ENCODE data around the gene KREMEN1.
"Not testable (repeated sequence)": the region's sequence is repeated elsewhere in the genome, so short reads cannot be mapped to it uniquely, and the experiment has no call there.

KREMEN1 gene

GRCh38 chr22:29079218-29079901, 6.5 kb downstream of the KREMEN1 start:
- peak; percentile 63 for DNase-seq

GRCh38 chr22:29080106-29080975, 7.5 kb downstream of the KREMEN1 start:
- DNase-seq = no peak

GRCh38 chr22:29081517-29082236, 8.8 kb downstream of the KREMEN1 start:
- DNase-seq = no peak

GRCh38 chr22:29082826-29083545, 10.2 kb downstream of the KREMEN1 start:
- DNase-seq = no peak

GRCh38 chr22:29083576-29083932, 10.7 kb downstream of the KREMEN1 start:
- DNase-seq = not testable (repeated sequence)

- DNase-seq = no peak
Measured at GRCh38 chr22:29083933-29084591, 11.2 kb downstream of the KREMEN1 start.

GRCh38 chr22:29087012-29087411, 14.2 kb downstream of the KREMEN1 start:
- no peak for DNase-seq

- DNase-seq = no peak
Measured at GRCh38 chr22:29088809-29089208, 16.0 kb downstream of the KREMEN1 start.

GRCh38 chr22:29089507-29089906, 16.7 kb downstream of the KREMEN1 start:
- no peak for DNase-seq

GRCh38 chr22:29090039-29090438, 17.2 kb downstream of the KREMEN1 start:
- DNase-seq = no peak

- no peak for DNase-seq
Measured at GRCh38 chr22:29092243-29092642, 19.4 kb downstream of the KREMEN1 start.

GRCh38 chr22:29093030-29093429, 20.2 kb downstream of the KREMEN1 start:
- DNase-seq = no peak

GRCh38 chr22:29093501-29094300, 20.9 kb downstream of the KREMEN1 start:
- no peak for DNase-seq

- no peak for DNase-seq
Measured at GRCh38 chr22:29095459-29095858, 22.6 kb downstream of the KREMEN1 start.

GRCh38 chr22:29096736-29097669, 24.2 kb downstream of the KREMEN1 start:
- no peak for DNase-seq

- no peak for DNase-seq
Measured at GRCh38 chr22:29098296-29098695, 25.5 kb downstream of the KREMEN1 start.

- no peak for DNase-seq
Measured at GRCh38 chr22:29102300-29102699, 29.5 kb downstream of the KREMEN1 start.

GRCh38 chr22:29103121-29103520, 30.3 kb downstream of the KREMEN1 start:
- no peak for DNase-seq

GRCh38 chr22:29105468-29105867, 32.6 kb downstream of the KREMEN1 start:
- no peak for DNase-seq

GRCh38 chr22:29106839-29107238, 34.0 kb downstream of the KREMEN1 start:
- DNase-seq = no peak
